NCI-H2029 (cell line): ENCODE data around the gene ZXDC.

Source experiments
- DNase-seq: peaks from one replicate; lab custom pipeline; 2025; lab: John Stamatoyannopoulos, UW

Gene ZXDC

GRCh38 chr3:126490619-126491018, 14.9 kb upstream of the ZXDC start:
- no peak for DNase-seq

GRCh38 chr3:126488886-126489569, 13.3 kb upstream of the ZXDC start:
- no peak for DNase-seq

GRCh38 chr3:126488185-126488584, 12.5 kb upstream of the ZXDC start:
- no peak for DNase-seq

DNA sequence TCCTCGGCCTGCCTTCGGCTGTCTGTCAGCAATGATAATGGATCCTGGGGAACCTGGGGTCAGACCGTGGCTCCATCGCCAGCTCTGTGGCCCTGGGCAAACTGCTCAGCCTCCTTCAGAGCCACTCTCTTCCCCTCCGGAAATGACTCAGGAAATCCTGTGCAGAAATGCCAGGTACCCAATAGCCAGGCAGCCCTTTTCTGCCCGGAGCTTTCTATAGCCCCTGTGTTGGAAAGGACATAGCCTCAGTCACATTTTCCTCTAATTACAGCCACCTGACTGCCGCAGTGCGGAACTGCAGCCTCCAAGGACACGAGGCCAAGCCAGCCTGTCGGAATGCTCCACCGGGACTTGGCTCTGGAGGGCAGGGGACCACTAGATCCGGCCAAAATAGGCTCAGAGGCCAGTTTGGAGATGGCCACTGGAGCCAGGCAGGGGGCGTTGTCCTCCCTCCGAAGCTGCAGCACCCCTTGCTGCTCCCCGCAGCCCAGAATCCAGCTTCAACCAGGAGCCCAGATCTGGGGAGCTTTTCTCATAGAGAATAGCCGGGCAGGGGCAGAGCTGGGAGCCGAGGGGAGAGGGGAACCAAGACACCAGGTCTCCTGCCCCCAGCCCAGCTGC, 11.6 kb upstream of the ZXDC start:
- no peak for DNase-seq

GRCh38 chr3:126486360-126486847, 10.7 kb upstream of the ZXDC start:
- DNase-seq, result no peak

DNA sequence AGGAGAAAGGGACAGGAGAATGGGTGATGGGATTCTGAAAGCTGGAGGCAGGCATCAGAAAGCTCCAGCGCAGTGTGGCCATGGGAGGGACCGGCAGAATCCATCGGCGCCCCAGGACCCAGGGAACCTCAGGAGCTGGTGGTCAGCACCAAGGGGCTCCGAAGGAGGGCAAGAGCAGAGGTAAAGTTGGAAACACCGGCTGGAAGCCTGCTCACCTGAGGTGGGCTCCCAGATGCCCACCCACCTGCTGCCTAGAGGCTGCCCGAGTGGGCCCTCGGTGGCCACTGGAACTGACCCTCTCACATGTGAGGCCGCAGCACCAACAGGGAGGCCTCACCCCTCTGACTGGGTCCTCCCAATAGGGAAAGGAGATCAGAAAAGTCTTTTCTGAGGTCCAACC, 10.3 kb upstream of the ZXDC start:
- DNase-seq, result no peak

DNA sequence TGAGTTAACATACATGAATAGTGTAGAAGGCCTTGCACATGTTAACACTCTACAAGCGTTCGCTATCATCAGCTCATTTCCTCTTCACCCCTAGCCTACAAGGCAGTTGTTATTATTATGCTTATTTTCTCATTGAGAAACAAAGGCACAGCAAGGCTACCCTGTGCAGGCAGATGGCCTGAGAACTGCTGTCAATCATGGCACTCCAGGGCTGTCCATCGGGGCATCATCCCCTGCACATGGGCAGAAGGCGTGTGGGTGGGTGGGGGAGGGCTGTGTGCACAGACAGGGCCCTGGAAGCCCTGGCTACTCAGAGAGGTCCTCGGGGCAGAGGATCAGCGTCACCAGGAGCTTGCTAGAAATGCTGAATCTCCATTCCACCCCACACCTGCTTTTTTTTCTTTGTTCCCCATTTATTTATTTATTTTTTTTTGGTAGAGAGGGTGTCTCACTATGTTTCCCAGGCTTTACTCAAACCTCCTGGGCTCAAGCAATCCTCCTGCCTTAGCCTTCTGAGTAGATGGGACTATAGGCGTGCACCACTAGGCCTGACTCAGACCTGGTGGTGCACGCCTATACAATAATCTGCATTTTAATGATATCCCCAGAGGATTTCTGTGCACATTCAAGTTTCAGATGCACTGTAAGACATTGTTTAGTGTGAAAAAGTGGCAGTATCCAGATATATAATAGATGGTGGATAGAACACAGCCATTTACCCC, 9.6 kb upstream of the ZXDC start:
- no peak for DNase-seq

DNA sequence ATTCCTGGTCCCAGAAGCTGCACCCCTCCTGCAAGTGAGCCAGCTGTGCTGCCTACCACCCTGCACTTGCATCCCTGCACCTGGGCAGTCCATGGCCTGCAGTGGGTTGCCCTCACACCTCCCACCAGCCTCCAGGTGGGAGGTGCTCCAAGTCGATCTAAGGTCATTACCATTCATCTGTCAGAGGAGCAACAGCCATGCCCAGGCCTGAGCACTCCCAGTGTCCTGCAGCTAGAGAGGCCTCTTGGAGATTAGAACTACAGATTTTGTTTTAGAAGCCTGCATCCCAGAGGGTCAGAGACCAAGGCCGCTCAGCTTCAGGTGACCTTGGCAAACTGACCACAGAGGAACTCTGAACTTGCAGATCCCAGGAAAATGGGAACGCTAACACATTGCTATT, 9.0 kb upstream of the ZXDC start:
- no peak for DNase-seq

- DNase-seq, result no peak
Observed at GRCh38 chr3:126484148-126484547, 8.5 kb upstream of the ZXDC start.

DNA sequence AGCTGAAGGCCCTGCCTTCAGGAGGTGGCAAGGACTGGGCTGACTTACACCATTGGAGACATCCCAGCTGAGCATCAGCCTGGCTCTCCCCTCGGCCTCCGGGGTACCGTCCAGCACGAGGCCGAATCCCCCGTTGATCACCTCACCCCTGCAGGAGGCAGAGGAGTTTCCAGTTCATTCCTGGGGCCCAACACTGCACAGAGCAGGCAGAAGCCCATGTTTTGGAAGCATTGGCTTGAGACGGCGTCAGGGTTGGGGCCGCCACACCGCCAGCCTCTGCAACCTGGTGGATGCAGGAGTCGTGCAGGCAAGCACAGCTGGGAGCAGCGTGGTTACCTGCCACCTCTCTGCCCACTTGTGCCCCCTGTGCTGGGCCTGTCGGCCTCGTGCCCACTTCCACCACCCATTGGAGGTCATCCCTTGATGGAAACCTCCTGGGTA, 7.7 kb upstream of the ZXDC start:
- DNase-seq, result no peak

GRCh38 chr3:126482503-126483255, 7.0 kb upstream of the ZXDC start:
- no peak for DNase-seq

GRCh38 chr3:126481808-126482502, 6.3 kb upstream of the ZXDC start:
- DNase-seq, result no peak

- DNase-seq, result no peak
Observed at GRCh38 chr3:126480861-126481260, 5.2 kb upstream of the ZXDC start.

DNA sequence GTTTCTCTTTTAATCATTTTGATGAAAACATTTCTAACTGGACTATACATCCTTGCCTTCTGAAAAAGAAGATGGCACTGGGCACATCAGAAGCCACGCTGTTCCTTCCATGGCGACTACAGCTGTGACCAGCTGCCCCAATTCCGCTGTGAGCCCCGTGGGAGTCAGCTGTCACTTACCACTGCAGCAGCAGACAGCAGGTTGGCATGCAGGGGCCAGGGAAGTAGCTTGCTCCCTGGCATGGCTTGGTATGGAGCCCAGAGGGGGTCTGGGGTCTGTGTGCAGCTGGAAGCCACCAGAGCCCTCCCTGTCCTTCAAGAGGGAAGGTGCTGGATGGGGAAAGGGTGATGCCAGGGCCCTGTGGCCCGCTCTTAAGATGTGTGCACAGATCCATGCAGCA, 4.5 kb upstream of the ZXDC start:
- no peak for DNase-seq

- no peak for DNase-seq
Observed at GRCh38 chr3:126479642-126480041, 4.0 kb upstream of the ZXDC start.

DNA sequence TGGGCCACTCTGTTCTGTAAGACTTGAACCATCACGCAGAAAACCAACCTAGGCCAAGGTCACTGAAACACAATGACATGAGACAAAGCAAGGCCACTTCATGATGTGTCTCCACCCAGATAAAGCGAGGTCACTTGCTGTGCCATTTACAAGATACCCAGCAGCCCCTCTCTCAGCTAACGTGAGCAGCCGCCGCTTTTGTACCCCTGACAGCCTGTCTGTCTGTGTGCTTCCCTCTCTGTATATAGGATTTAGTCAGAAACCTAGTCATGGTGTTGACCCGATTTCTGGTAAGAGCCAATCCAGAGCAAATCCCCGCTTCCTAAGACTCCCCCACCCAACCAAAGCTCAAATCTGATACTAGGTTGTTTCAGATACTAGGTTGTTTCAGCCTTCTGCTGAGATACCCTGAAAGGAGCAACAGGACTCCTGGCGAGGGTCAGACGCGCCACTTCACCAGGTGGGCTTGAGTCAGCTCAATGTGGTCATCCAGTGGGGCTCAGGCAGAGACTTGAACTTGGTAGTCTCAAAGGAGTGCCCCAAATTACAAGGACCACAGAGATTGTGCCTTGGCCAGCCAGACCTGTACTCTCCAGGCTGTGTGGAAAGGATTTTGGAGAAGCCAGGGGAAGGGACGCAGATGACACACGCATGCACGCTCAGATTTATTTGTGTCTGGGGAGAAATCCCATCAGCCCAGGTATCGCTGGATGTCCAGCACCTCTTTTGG, 3.1 kb upstream of the ZXDC start:
- DNase-seq, result no peak

DNA sequence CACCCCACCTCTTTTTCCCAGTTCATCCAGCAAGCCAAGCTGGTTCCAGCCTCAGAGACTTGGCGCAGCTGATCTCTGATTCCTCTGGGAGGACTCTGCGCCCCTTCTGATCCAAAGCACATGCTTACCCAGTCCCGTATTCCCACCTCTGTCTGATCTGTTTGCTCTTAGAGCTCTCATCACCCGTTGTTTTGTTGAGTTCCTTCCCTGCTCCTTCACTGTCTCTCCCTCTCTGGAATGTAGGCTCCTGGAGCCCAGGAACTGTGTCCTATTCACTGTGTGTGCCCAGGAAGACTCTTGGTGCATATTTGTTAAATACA, 1.3 kb upstream of the ZXDC start:
- no peak for DNase-seq

DNA sequence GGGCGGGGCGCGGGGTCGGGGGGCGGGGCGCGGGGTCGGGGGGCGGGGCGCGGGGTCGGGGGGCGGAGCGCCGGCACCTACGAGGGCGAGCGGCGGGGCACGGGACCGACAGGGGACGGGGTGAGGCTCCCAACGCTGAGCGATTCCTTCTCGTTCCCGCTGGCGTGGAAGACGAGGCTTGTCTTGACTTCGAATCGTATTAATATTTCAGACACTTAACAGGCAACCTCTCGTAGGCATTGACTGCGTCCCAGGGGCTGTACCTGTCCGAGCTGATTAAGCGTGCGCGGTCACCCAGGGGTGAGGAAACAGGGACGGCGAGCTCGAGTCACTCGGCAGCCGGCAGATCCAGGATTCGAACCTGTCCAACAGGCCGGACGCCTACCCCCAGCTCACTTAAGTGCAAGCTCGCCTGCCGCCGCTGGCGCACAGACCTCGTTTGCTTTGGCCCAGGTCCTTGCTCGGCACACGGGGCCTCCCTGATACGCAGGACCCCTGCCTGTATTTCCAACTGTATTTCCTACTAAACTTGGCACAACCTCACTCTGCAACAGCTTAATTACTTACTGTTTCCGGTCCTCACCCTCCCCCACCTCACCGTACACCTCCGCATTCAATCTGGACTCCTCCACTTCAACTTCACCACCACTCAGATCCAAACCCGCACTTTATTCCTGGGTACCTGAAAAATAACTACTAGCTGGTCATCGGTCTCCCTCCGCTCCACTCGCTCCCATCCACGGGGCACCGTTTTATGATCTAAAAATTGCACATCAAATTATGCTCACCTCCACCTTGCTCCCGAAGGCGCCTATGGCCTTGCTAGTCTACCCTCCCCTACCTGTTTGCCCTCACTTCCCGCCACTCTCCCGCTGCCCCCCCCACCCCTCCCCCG, 722 bp upstream of the ZXDC start:
- DNase-seq, result peak; percentile 47

GRCh38 chr3:126474498-126475412, 936 bp downstream of the ZXDC start:
- DNase-seq, result peak; percentile 59
